Stomach (tissue), 9 donors: ENCODE results near the gene SPACA9. TPM values are rescaled to one million over a fixed set of nuclear protein-coding genes. Genes with fewer than 3 reads are reported as not detected.

ENCODE experiments used
- DNase-seq, 2 donors: peaks; one replicate each; pipeline versions ENCODE4 v3.0.0 to v3.0.0-alpha.2; 2013 to 2019
- H3K27ac ChIP-seq, 5 donors: fragments of 200-600 bp in 4 of 5; sonication (generic) in 4 of 5; one replicate each; pipeline ENCODE4 v1.5.1; 2013 to 2019; ENCODE audit warnings: mild to moderate bottlenecking in 1 of 5, moderate library complexity in 1 of 5
- H3K27me3 ChIP-seq, 3 donors: fragments of 200-600 bp; sonication (generic); one replicate each; pipeline ENCODE4 v1.5.1; 2017 to 2019; ENCODE audit warnings: mixed run types in 1 of 3
- H3K36me3 ChIP-seq, 4 donors: fragments of 200-600 bp; sonication (generic); 1 replicate in 3 of 4; 2 replicates in 1 of 4; pipeline ENCODE4 v1.5.1; 2016 to 2019
- H3K4me1 ChIP-seq, 4 donors: fragments of 200-600 bp; sonication (generic); one replicate each; pipeline ENCODE4 v1.5.1; 2016 to 2019
- H3K4me3 ChIP-seq, 4 donors: fragments of 200-600 bp; sonication (generic) in 3 of 4; one replicate each; pipeline ENCODE4 v1.5.1; 2016 to 2019; ENCODE audit warnings: mild to moderate bottlenecking in 1 of 4
- H3K9me3 ChIP-seq, 4 donors: fragments of 200-600 bp; sonication (generic); one replicate each; pipeline ENCODE4 v1.5.1; 2016 to 2019
- CTCF ChIP-seq, 7 experiments: fragments of 450-650 bp in 4 of 7; fragments of 200-600 bp in 3 of 7; sonication (generic) in 3 of 7; IDR thresholded peaks; one replicate each; pipeline ENCODE4 v1.5.1; 2016 to 2019; ENCODE audit warnings: antibody characterized with exemption in 7 of 7, control low read depth in 2 of 7, mild to moderate bottlenecking in 1 of 7
- EP300 ChIP-seq: sonication (generic); formaldehyde crosslinking; IDR thresholded peaks from one replicate; pipeline ENCODE4 v1.6.1; 2017; ENCODE audit warnings: antibody characterized with exemption
- POLR2A ChIP-seq, 4 donors: fragments of 450-650 bp; IDR thresholded peaks; one replicate each; pipeline ENCODE4 v1.6.1; 2016; ENCODE audit warnings: antibody characterized with exemption in 4 of 4, control low read depth in 2 of 4, mild to moderate bottlenecking in 1 of 4, moderate library complexity in 1 of 4
- POLR2AphosphoS5 ChIP-seq, 3 donors: sonication (generic); formaldehyde crosslinking; IDR thresholded peaks; one replicate each; pipeline ENCODE4 v1.6.1; 2016; ENCODE audit warnings: antibody characterized with exemption in 3 of 3
- WGBS, 5 donors: extraction: QIAGEN DNeasy Blood & Tissue Kit in 3 of 5; methylation state at CpG; one replicate each; pipeline versions ENCODE4 v1.1.5 to v1.1.7; 2013 to 2018; 5-methylcytosine and 5-hydroxymethylcytosine counted together
- intact Hi-C: fragments of 100-400 bp; cut with DNase I; formaldehyde crosslinking; loops from one replicate; pipeline ENCODE4 v1.15.1; 2023; ENCODE audit warnings: low total_unique reads
- polyA plus RNA-seq, 3 donors: library from polyadenylated mRNA; stranded (reverse); fragments of 200-250 nt; gene quantifications; one replicate each; pipeline ENCODE4 v1.2.3, GENCODE V29; 2013
- total RNA-seq, 5 donors: library from RNA; depleted of rRNA; stranded (reverse); fragments of >200 nt; gene quantifications; one replicate each; pipeline versions ENCODE4 v1.1.0 to v1.2.3, GENCODE V29; 2014 to 2016
- donor health status: healthy with polysubstance abuse.
- donor health status: Bipolar disorder and iron deficiency.
- donor health status: healthy.

Gene SPACA9
- total and polyA plus RNA-seq, 8 donors, result 0.29 to 4.8 (median 2.0) TPM; not detected in 2

- intact Hi-C loops, result no loop called here
Measured at GRCh38 chr9:132834343-132834742, 44.4 kb upstream of the SPACA9 start.

GRCh38 chr9:132837501-132838286 lies 41.0 kb upstream of the SPACA9 start:
- TF ChIP-seq CTCF (IDR thresholded peaks at IDR 0.05), result no peak
- TF ChIP-seq POLR2AphosphoS5 (IDR thresholded peaks at IDR 0.05), result no peak
- TF ChIP-seq POLR2A (IDR thresholded peaks at IDR 0.05), result no peak
- no peak for TF ChIP-seq EP300
- intact Hi-C loops, result no loop called here
- Histone ChIP-seq H3K27me3 (no peaks in the 10 kb centered on the region), H3K9me3 (no peaks in the 10 kb centered on the region), H3K4me3 (no peak overlapping the region), H3K27ac (no peak overlapping the region), H3K36me3 (no peaks in the 10 kb centered on the region), H3K4me1 (no peaks in the 10 kb centered on the region)
- 73 to 87% (median 84%) methylated on average over 16 of the region's 16 CpGs for WGBS, 5 donors
- no peak for DNase-seq

More at GRCh38 chr9:132834343-132834742, 44.4 kb upstream of the SPACA9 start:
- H3K4me1 ChIP-seq, result no peaks in the 10 kb centered on the region
- H3K9me3 ChIP-seq, result no peaks in the 10 kb centered on the region
- no peak for DNase-seq
- no peaks in the 10 kb centered on the region for H3K27me3 ChIP-seq
- TF ChIP-seq CTCF (IDR thresholded peaks at IDR 0.05) (no peak), EP300 (no peak), POLR2AphosphoS5 (IDR thresholded peaks at IDR 0.05) (no peak), POLR2A (IDR thresholded peaks at IDR 0.05) (no peak)
- no peak overlapping the region for H3K27ac ChIP-seq
- 75 to 89% (median 78%) methylated on average over 7 of the region's 7 CpGs for WGBS, 5 donors
- H3K36me3 ChIP-seq, result no peaks in the 10 kb centered on the region
- no peak overlapping the region for H3K4me3 ChIP-seq

GRCh38 chr9:132838291-132838690 lies 40.4 kb upstream of the SPACA9 start:
- WGBS, 5 donors, result 84 to 91% (median 89%) methylated on average over 4 of the region's 4 CpGs
- DNase-seq, result no peak
- H3K27ac ChIP-seq, result no peak overlapping the region
- TF ChIP-seq POLR2A (IDR thresholded peaks at IDR 0.05) (no peak), CTCF (IDR thresholded peaks at IDR 0.05) (no peak), EP300 (no peak), POLR2AphosphoS5 (IDR thresholded peaks at IDR 0.05) (no peak)
- no peaks in the 10 kb centered on the region for H3K9me3 ChIP-seq
- H3K27me3 ChIP-seq, result no peaks in the 10 kb centered on the region
- intact Hi-C loops, result no loop called here
- H3K4me1 ChIP-seq, result no peaks in the 10 kb centered on the region
- H3K36me3 ChIP-seq, result no peaks in the 10 kb centered on the region
- H3K4me3 ChIP-seq, result no peak overlapping the region

- Histone ChIP-seq H3K27ac (no peak overlapping the region), H3K36me3 (no peaks in the 10 kb centered on the region), H3K9me3 (no peaks in the 10 kb centered on the region), H3K4me3 (no peak overlapping the region), H3K27me3 (no peaks in the 10 kb centered on the region), H3K4me1 (no peaks in the 10 kb centered on the region)
- TF ChIP-seq EP300 (no peak), POLR2A (IDR thresholded peaks at IDR 0.05) (no peak), CTCF (IDR thresholded peaks at IDR 0.05) (no peak), POLR2AphosphoS5 (IDR thresholded peaks at IDR 0.05) (no peak)
- intact Hi-C loops, result no loop called here
- 85 to 91% (median 87%) methylated on average over 13 of the region's 13 CpGs for WGBS, 5 donors
- no peak for DNase-seq
Measured at GRCh38 chr9:132840980-132841379, 37.7 kb upstream of the SPACA9 start.
